ENCODE data around the gene CRYBG2. TPM values are rescaled to one million over a fixed set of nuclear protein-coding genes. Genes with fewer than 3 reads are reported as not detected.

Gene CRYBG2
- total RNA-seq, 6 experiments from 2014 or later, result 0.81 to 1.9 (median 1.7) TPM; not detected in 3

- TF ChIP-seq POLR2A (IDR thresholded peaks at IDR 0.05), result no peak
- TF ChIP-seq CTCF (IDR thresholded peaks at IDR 0.05), result no peak
- no peaks in the 10 kb centered on the region for H3K27me3 ChIP-seq
- H3K36me3 ChIP-seq, result no peaks in the 10 kb centered on the region
- 93% methylated on average over 3 of the region's 4 CpGs for WGBS (ENCODE audit: insufficient coverage, low coverage, low lambda C conversion rate, missing lambda C conversion rate)
- ATAC-seq (no peak), DNase-seq (no peak)
- H3K27ac ChIP-seq, result no peak overlapping the region
- intact Hi-C loops (cut with DNase I), result no loop called here
- no peaks in the 10 kb centered on the region for H3K9me3 ChIP-seq
- no peak overlapping the region for H3K4me3 ChIP-seq
- peaks cover 0 to 9% (median 0%) of the 10 kb centered on the region in 4 donors for H3K4me1 ChIP-seq
Observed at GRCh38 chr1:26353210-26353859, 595 bp downstream of the CRYBG2 start.

- no peaks in the 10 kb centered on the region for H3K27me3 ChIP-seq
- TF ChIP-seq POLR2A (IDR thresholded peaks at IDR 0.05) (no peak), CTCF (IDR thresholded peaks at IDR 0.05) (no peak)
- intact Hi-C loops (cut with DNase I), result no loop called here
- H3K9me3 ChIP-seq, result no peaks in the 10 kb centered on the region
- no peaks in the 10 kb centered on the region for H3K36me3 ChIP-seq
- DNase-seq (no peak), ATAC-seq (no peak)
- H3K4me3 ChIP-seq, result no peak overlapping the region
- 70% methylated on average over 5 of the region's 5 CpGs for WGBS (ENCODE audit: insufficient coverage, low coverage, low lambda C conversion rate, missing lambda C conversion rate)
- no peak overlapping the region for H3K27ac ChIP-seq
- H3K4me1 ChIP-seq, result peaks cover 0 to 9% (median 0%) of the 10 kb centered on the region in 4 donors
Observed at GRCh38 chr1:26352338-26352679, 1.6 kb downstream of the CRYBG2 start.

GRCh38 chr1:26351590-26352337 lies 2.2 kb downstream of the CRYBG2 start:
- ATAC-seq (peak in 1 of 4 donors; percentile 69), DNase-seq (no peak)
- Histone ChIP-seq H3K36me3 (no peaks in the 10 kb centered on the region), H3K27me3 (no peaks in the 10 kb centered on the region), H3K4me3 (no peak overlapping the region), H3K27ac (no peak overlapping the region), H3K9me3 (no peaks in the 10 kb centered on the region), H3K4me1 (peaks cover 0 to 9% (median 0%) of the 10 kb centered on the region in 4 donors)
- 60% methylated on average over 2 of the region's 12 CpGs for WGBS (ENCODE audit: insufficient coverage, low coverage, low lambda C conversion rate, missing lambda C conversion rate)
- TF ChIP-seq POLR2A (IDR thresholded peaks at IDR 0.05) (no peak), CTCF (IDR thresholded peaks at IDR 0.05) (no peak)
- intact Hi-C loops (cut with DNase I), result no loop called here

- no peak overlapping the region for H3K4me3 ChIP-seq
- peaks cover 0 to 9% (median 0%) of the 10 kb centered on the region in 4 donors for H3K4me1 ChIP-seq
Observed at GRCh38 chr1:26350701-26351589, 3.0 kb downstream of the CRYBG2 start.

More at GRCh38 chr1:26350701-26351589, 3.0 kb downstream of the CRYBG2 start:
- Histone ChIP-seq H3K27me3 (no peaks in the 10 kb centered on the region), H3K9me3 (no peaks in the 10 kb centered on the region), H3K36me3 (no peaks in the 10 kb centered on the region), H3K27ac (no peak overlapping the region)
- TF ChIP-seq CTCF (IDR thresholded peaks at IDR 0.05) (no peak), POLR2A (IDR thresholded peaks at IDR 0.05) (no peak)
- ATAC-seq (peak in 3 of 4 donors; percentile 15 to 82 (median 42)), DNase-seq (peak in 1 of 3 donors; percentile 46)
- 60% methylated on average over 7 of the region's 9 CpGs for WGBS (ENCODE audit: insufficient coverage, low coverage, low lambda C conversion rate, missing lambda C conversion rate)
- intact Hi-C loops (cut with DNase I), result no loop called here

Data from right lobe of liver (tissue), 6 donors.